ENCODE results near the gene KLK10. TPM values are rescaled to one million over a fixed set of nuclear protein-coding genes. Genes with fewer than 3 reads are reported as not detected.

KLK10 gene
- polyA plus RNA-seq, 1 donor (not counting 4 experiments of a cell fraction or from before 2014, with no cell fraction given) = 56.3 TPM

DNA sequence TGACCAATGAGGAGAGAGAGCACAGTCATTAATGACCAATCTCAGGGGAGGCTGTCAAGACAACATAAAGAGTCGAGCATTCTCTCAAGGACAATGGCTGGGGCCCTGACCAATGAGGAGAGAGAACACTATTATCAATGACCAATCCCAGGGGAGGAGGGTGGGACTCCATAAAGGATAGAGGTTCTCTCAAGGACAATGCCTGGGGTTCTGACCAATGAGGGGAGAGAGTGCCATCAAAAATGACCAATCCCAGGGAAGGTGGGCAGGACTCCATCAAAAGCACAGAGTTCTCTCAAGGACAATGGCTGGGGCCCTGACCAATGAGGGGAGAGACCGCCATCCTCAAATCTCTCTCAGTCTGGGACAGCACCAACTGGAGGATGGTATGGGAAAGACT is 10.2 kb upstream of the KLK10 start:
- no peak for DNase-seq (ENCODE audit: low read depth, low spot score)
- Histone ChIP-seq H3K27me3 (ENCODE audit: control insufficient read depth, extremely low read depth, insufficient read depth, low read length) (peaks cover 12% of the 10 kb centered on the region), H3K9ac (ENCODE audit: control insufficient read depth, extremely low read depth, insufficient read depth, low read length) (no peak overlapping the region), H4K20me1 (ENCODE audit: control insufficient read depth, extremely low read depth, insufficient read depth, low read length) (no peaks in the 10 kb centered on the region), H3K4me3 (ENCODE audit: control insufficient read depth in 2 of 3, extremely low read depth in 1 of 3, insufficient read depth in 2 of 3, low read depth in 1 of 3, low read length in 3 of 3) (no peak overlapping the region), H3K4me2 (ENCODE audit: control insufficient read depth, extremely low read depth, insufficient read depth, low read depth, low read length) (no peak overlapping the region), H3K9me3 (ENCODE audit: control insufficient read depth, low read depth, low read length) (no peaks in the 10 kb centered on the region), H3K79me2 (ENCODE audit: control insufficient read depth, insufficient read depth, low read length) (no peaks in the 10 kb centered on the region), H3K36me3 (ENCODE audit: control insufficient read depth in 2 of 2, extremely low read depth in 1 of 2, insufficient read depth in 2 of 2, low read length in 2 of 2) (no peaks in the 10 kb centered on the region), H3K4me1 (ENCODE audit: control insufficient read depth, extremely low read depth, insufficient read depth, low read length) (peaks cover 18% of the 10 kb centered on the region), H3K27ac (ENCODE audit: control insufficient read depth, insufficient read depth, low read length) (no peak overlapping the region), H2AFZ (ENCODE audit: control insufficient read depth, low read length) (no peak overlapping the region), H3K9me1 (ENCODE audit: control insufficient read depth, extremely low read depth, insufficient read depth, low read length) (no peaks in the 10 kb centered on the region)
- dilution Hi-C loops (cut with MboI; ENCODE audit: extremely low pct_ligation_motif_present, low sequenced_read_pairs) = no loop called here
- no peak for FAIRE-seq
- no peak for TF ChIP-seq EZH2 (IDR thresholded peaks at IDR 0.05; ENCODE audit: low read length)
- TF ChIP-seq, protein P1, sequence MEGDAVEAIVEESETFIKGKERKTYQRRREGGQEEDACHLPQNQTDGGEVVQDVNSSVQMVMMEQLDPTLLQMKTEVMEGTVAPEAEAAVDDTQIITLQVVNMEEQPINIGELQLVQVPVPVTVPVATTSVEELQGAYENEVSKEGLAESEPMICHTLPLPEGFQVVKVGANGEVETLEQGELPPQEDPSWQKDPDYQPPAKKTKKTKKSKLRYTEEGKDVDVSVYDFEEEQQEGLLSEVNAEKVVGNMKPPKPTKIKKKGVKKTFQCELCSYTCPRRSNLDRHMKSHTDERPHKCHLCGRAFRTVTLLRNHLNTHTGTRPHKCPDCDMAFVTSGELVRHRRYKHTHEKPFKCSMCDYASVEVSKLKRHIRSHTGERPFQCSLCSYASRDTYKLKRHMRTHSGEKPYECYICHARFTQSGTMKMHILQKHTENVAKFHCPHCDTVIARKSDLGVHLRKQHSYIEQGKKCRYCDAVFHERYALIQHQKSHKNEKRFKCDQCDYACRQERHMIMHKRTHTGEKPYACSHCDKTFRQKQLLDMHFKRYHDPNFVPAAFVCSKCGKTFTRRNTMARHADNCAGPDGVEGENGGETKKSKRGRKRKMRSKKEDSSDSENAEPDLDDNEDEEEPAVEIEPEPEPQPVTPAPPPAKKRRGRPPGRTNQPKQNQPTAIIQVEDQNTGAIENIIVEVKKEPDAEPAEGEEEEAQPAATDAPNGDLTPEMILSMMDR (optimal IDR thresholded peaks at IDR 0.05 in 1 of 3, IDR thresholded peaks at IDR 0.05 in 1 of 3, conservative IDR thresholded peaks at IDR 0.05 in 1 of 3; ENCODE audit: extremely low read depth in 1 of 3, insufficient read depth in 2 of 3, low read length in 3 of 3) = no peak

DNA sequence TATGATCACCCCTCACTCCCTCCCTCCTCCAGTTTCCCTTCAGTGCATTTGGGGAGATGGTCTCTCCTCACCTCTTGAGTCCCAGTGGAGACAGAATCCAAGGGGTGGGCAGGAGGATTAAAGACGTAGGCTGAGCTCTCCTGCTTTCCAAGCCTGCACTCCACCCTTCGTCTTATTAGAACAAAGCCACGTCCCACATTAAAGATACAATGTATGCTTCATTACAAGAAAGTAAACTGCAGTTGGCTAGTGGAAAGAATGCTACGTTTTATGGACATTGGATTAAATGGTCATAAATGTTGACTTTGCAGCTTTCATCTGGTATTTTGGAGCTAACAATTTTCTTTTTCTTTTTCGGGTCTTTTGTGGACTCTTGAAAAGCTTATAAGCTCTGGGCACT is 8.4 kb upstream of the KLK10 start:
- Histone ChIP-seq H3K79me2 (ENCODE audit: control insufficient read depth, insufficient read depth, low read length) (no peaks in the 10 kb centered on the region), H3K27ac (ENCODE audit: control insufficient read depth, insufficient read depth, low read length) (no peak overlapping the region), H3K27me3 (ENCODE audit: control insufficient read depth, extremely low read depth, insufficient read depth, low read length) (peaks cover 11% of the 10 kb centered on the region), H3K4me3 (ENCODE audit: control insufficient read depth in 2 of 3, extremely low read depth in 1 of 3, insufficient read depth in 2 of 3, low read depth in 1 of 3, low read length in 3 of 3) (no peak overlapping the region), H3K9me1 (ENCODE audit: control insufficient read depth, extremely low read depth, insufficient read depth, low read length) (no peaks in the 10 kb centered on the region), H2AFZ (ENCODE audit: control insufficient read depth, low read length) (no peak overlapping the region), H3K36me3 (ENCODE audit: control insufficient read depth in 2 of 2, extremely low read depth in 1 of 2, insufficient read depth in 2 of 2, low read length in 2 of 2) (peaks cover 0 to 2% of the 10 kb centered on the region in 2 experiments), H4K20me1 (ENCODE audit: control insufficient read depth, extremely low read depth, insufficient read depth, low read length) (no peaks in the 10 kb centered on the region), H3K9me3 (ENCODE audit: control insufficient read depth, low read depth, low read length) (no peaks in the 10 kb centered on the region), H3K9ac (ENCODE audit: control insufficient read depth, extremely low read depth, insufficient read depth, low read length) (no peak overlapping the region), H3K4me2 (ENCODE audit: control insufficient read depth, extremely low read depth, insufficient read depth, low read depth, low read length) (no peak overlapping the region), H3K4me1 (ENCODE audit: control insufficient read depth, extremely low read depth, insufficient read depth, low read length) (peaks cover 18% of the 10 kb centered on the region)
- dilution Hi-C loops (cut with MboI; ENCODE audit: extremely low pct_ligation_motif_present, low sequenced_read_pairs) = no loop called here
- DNase-seq (ENCODE audit: low read depth, low spot score) (no peak), FAIRE-seq (no peak)
- TF ChIP-seq, protein P1 (optimal IDR thresholded peaks at IDR 0.05 in 1 of 3, IDR thresholded peaks at IDR 0.05 in 1 of 3, conservative IDR thresholded peaks at IDR 0.05 in 1 of 3; ENCODE audit: extremely low read depth in 1 of 3, insufficient read depth in 2 of 3, low read length in 3 of 3) = no peak
- no peak for TF ChIP-seq EZH2 (IDR thresholded peaks at IDR 0.05; ENCODE audit: low read length)
